HG02571 (cell line): ENCODE results near the gene CIAPIN1.
A peak's percentile ranks its signal among the peaks of the same experiment; 100 is the strongest.

Experiments used
- ATAC-seq: cut with Tn5 transposase; IDR thresholded peaks from one replicate; pipeline ENCODE4 v1.9.1; 2021; ENCODE audit warnings: mild to moderate bottlenecking, moderate library complexity; ENCODE audit not compliant: unreplicated experiment

Gene CIAPIN1

GRCh38 chr16:57447186-57447962 lies at the start of gene CIAPIN1, which contains the start of gene COQ9:
Gene CIAPIN1 (minus strand): TSS chr16:57447385. CDS start chr16:57440928, 6,457 bp downstream.
Gene COQ9 (plus strand): TSS chr16:57447479. CDS start chr16:57447506, 27 bp downstream.
- peak; percentile 97 for ATAC-seq

GRCh38 chr16:57493767-57494166 lies 46.6 kb upstream of the CIAPIN1 start:
- no peak for ATAC-seq

- ATAC-seq: no peak
These were observed 42.0 kb upstream of the CIAPIN1 start for GRCh38 chr16:57489229-57489628.

GRCh38 chr16:57486858-57487834 lies 40.0 kb upstream of the CIAPIN1 start:
- no peak for ATAC-seq

- peak; percentile 79 for ATAC-seq
These were observed 39.0 kb upstream of the CIAPIN1 start, which contains the start of gene DOK4 for GRCh38 chr16:57485916-57486857. Gene DOK4 (minus strand): TSS chr16:57486493. CDS start chr16:57479507, 6,986 bp downstream.

GRCh38 chr16:57485091-57485915 lies 38.1 kb upstream of the CIAPIN1 start:
- no peak for ATAC-seq

GRCh38 chr16:57484515-57485005 lies 37.4 kb upstream of the CIAPIN1 start:
- ATAC-seq: no peak

GRCh38 chr16:57483725-57484514 lies 36.7 kb upstream of the CIAPIN1 start:
- no peak for ATAC-seq

- no peak for ATAC-seq
These were observed 35.8 kb upstream of the CIAPIN1 start for GRCh38 chr16:57482845-57483545.

GRCh38 chr16:57481421-57481820 lies 34.2 kb upstream of the CIAPIN1 start:
- no peak for ATAC-seq

GRCh38 chr16:57480754-57481230 lies 33.6 kb upstream of the CIAPIN1 start:
- ATAC-seq: no peak

- no peak for ATAC-seq
These were observed 33.0 kb upstream of the CIAPIN1 start for GRCh38 chr16:57479976-57480753.

GRCh38 chr16:57479205-57479975 lies 32.2 kb upstream of the CIAPIN1 start:
- ATAC-seq: no peak

- ATAC-seq: no peak
These were observed 31.4 kb upstream of the CIAPIN1 start for GRCh38 chr16:57478396-57479204.

- ATAC-seq: no peak
These were observed 30.5 kb upstream of the CIAPIN1 start for GRCh38 chr16:57477531-57478202.
